Lung (tissue), 12 donors: ENCODE data around the gene SUPT3H. TPM values are rescaled to one million over a fixed set of nuclear protein-coding genes. Genes with fewer than 3 reads are reported as not detected.

Experiments
- ATAC-seq: fragments of 200-7000 bp; cut with Tn5 transposase; one replicate; pipeline ENCODE4 v1.9.1; 2020; ENCODE audit warnings: moderate number of reproducible peaks; ENCODE audit not compliant: insufficient read depth, low FRiP score
- DNase-seq, 3 donors: peaks; one replicate each; pipeline ENCODE4 v3.0.0-alpha.2; 2013 to 2017
- H3K27ac ChIP-seq, 2 donors: one replicate each; pipeline ENCODE4 v1.5.1; 2013; ENCODE audit warnings: mild to moderate bottlenecking in 2 of 2, moderate library complexity in 2 of 2, control low read depth in 1 of 2, inconsistent platforms in 1 of 2, low read depth in 1 of 2, low read length in 1 of 2
- H3K27me3 ChIP-seq, 3 donors: one replicate each; pipeline ENCODE4 v1.5.1; 2013; ENCODE audit warnings: low read length in 2 of 3; ENCODE audit not compliant: control insufficient read depth in 3 of 3, insufficient read depth in 3 of 3
- H3K36me3 ChIP-seq, 4 donors: one replicate each; pipeline ENCODE4 v1.5.1; 2013; ENCODE audit warnings: low read length in 4 of 4, mild to moderate bottlenecking in 1 of 4, moderate library complexity in 1 of 4; ENCODE audit not compliant: control insufficient read depth in 4 of 4, insufficient read depth in 4 of 4
- H3K4me1 ChIP-seq, 5 donors: one replicate each; pipeline ENCODE4 v1.5.1; 2013; ENCODE audit warnings: low read length in 5 of 5, mild to moderate bottlenecking in 2 of 5, moderate library complexity in 1 of 5; ENCODE audit not compliant: control insufficient read depth in 5 of 5, insufficient read depth in 5 of 5
- H3K4me3 ChIP-seq: one replicate; pipeline ENCODE4 v1.5.1; 2013; ENCODE audit warnings: mild to moderate bottlenecking, control low read depth, moderate library complexity
- H3K9ac ChIP-seq, 2 donors: one replicate each; pipeline ENCODE4 v1.5.1; 2013; ENCODE audit warnings: low read length in 2 of 2, control low read depth in 1 of 2; ENCODE audit not compliant: insufficient read depth in 1 of 2
- H3K9me3 ChIP-seq, 4 donors: one replicate each; pipeline ENCODE4 v1.5.1; 2013; ENCODE audit warnings: low read length in 3 of 4, mild to moderate bottlenecking in 1 of 4, moderate library complexity in 1 of 4; ENCODE audit not compliant: control insufficient read depth in 4 of 4, insufficient read depth in 3 of 4
- WGBS, 2 donors: extraction: QIAGEN DNeasy Blood & Tissue Kit; methylation state at CpG; one replicate each; pipeline ENCODE4 v1.1.7; 2013; 5-methylcytosine and 5-hydroxymethylcytosine counted together
- polyA plus RNA-seq, 2 donors: library from polyadenylated mRNA; stranded (reverse); fragments of 200-250 nt; gene quantifications; one replicate each; pipeline ENCODE4 v1.2.1, GENCODE V29; 2013
- total RNA-seq, 2 donors: library from RNA; depleted of rRNA in 1 of 2; stranded (reverse); fragments of >200 nt in 1 of 2; gene quantifications; one replicate each; pipeline ENCODE4 v1.2.1, GENCODE V29; 2014 to 2021
- TF ChIP-seq, protein P1 (sequence below): IDR thresholded peaks from 2 replicates; pipeline ENCODE4 v1.5.1; 2012; ENCODE audit warnings: mild to moderate bottlenecking; ENCODE audit errors: control extremely low read depth, extremely low read depth
- donor health status: control.
- donor health status: control.
- donor health status: Bipolar disorder and iron deficiency.
- donor health status: healthy.
- donor health status: DM: yes; HTN: yes; CAD: no.

The SUPT3H gene
- total and polyA plus RNA-seq, 4 donors, result 5.2 to 17.4 (median 8.2) TPM

DNA sequence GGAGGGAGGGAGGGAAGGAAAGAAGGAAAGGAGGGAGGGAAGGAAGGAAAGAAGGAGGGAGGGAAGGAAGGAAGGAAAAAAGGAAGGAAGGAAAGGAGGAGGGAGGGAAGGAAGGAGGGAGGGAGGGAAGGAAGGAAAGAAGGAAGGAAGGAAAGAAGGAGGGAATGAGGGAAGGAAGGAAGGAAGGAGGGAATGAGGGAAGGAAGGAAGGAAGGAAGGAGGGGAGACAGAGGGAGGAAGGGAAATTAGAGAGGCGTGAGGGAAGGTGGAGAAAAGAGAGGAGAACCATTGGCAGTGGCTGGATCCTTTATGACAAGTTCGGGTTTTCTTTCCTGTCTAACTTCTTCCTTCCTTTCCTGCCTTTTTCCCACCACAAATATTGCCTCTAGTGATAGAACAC, 22.3 kb upstream of the SUPT3H start:
- WGBS, 2 donors, result 78 to 82% methylated on average over 2 of the region's 2 CpGs

DNA sequence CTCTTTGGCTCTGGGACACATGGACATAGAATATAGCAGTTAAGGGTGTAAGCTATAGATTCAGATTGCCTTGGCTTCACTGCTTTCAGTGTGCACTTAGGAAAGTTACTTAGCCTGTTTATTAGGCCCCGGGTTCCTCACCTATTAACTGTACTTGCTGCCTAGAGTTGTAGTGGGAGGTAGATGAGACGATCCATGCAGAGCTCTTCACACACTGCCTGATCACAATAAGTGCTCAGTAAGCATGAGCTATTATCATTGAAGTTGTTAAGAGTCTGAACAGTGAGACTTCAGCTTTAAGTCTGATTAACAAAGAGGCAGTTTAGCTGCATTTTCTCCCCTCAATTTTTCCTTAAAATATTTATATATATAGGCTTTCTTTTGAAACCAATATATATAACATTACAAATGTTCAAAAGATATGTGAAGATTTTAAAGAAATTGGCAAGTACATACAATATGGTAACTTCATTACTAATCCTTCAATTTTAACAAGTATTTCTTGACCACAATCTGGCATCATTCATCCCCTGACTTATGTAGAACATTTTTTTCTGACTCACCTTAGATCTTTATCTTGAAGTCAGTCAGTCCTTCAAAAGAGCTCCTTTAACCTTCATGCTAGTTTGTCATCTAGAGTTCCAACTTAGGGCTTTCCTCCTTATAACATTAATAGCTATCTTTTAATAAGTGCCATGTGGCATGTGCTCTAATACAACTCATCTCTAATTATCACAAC, 20.5 kb upstream of the SUPT3H start:
- Histone ChIP-seq H3K36me3 (no peaks in the 10 kb centered on the region), H3K27me3 (peaks cover 0 to 7% (median 0%) of the 10 kb centered on the region in 3 donors), H3K4me3 (no peak overlapping the region), H3K9ac (no peak overlapping the region), H3K9me3 (no peaks in the 10 kb centered on the region), H3K27ac (no peak overlapping the region), H3K4me1 (no peaks in the 10 kb centered on the region)
- ATAC-seq (no peak), DNase-seq (no peak)
- TF ChIP-seq, protein P1, sequence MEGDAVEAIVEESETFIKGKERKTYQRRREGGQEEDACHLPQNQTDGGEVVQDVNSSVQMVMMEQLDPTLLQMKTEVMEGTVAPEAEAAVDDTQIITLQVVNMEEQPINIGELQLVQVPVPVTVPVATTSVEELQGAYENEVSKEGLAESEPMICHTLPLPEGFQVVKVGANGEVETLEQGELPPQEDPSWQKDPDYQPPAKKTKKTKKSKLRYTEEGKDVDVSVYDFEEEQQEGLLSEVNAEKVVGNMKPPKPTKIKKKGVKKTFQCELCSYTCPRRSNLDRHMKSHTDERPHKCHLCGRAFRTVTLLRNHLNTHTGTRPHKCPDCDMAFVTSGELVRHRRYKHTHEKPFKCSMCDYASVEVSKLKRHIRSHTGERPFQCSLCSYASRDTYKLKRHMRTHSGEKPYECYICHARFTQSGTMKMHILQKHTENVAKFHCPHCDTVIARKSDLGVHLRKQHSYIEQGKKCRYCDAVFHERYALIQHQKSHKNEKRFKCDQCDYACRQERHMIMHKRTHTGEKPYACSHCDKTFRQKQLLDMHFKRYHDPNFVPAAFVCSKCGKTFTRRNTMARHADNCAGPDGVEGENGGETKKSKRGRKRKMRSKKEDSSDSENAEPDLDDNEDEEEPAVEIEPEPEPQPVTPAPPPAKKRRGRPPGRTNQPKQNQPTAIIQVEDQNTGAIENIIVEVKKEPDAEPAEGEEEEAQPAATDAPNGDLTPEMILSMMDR, result no peak
- 84 to 96% methylated on average over 2 of the region's 2 CpGs for WGBS, 2 donors

More for the DNA sequence above, 22.3 kb upstream of the SUPT3H start:
- H3K4me1 ChIP-seq, result no peaks in the 10 kb centered on the region
- no peak overlapping the region for H3K4me3 ChIP-seq
- no peak overlapping the region for H3K9ac ChIP-seq
- H3K27me3 ChIP-seq, result peaks cover 0 to 7% (median 0%) of the 10 kb centered on the region in 3 donors
- H3K27ac ChIP-seq, result no peak overlapping the region
- H3K36me3 ChIP-seq, result no peaks in the 10 kb centered on the region
- ATAC-seq (no peak), DNase-seq (no peak)
- H3K9me3 ChIP-seq, result no peaks in the 10 kb centered on the region
- TF ChIP-seq, protein P1, result no peak

DNA sequence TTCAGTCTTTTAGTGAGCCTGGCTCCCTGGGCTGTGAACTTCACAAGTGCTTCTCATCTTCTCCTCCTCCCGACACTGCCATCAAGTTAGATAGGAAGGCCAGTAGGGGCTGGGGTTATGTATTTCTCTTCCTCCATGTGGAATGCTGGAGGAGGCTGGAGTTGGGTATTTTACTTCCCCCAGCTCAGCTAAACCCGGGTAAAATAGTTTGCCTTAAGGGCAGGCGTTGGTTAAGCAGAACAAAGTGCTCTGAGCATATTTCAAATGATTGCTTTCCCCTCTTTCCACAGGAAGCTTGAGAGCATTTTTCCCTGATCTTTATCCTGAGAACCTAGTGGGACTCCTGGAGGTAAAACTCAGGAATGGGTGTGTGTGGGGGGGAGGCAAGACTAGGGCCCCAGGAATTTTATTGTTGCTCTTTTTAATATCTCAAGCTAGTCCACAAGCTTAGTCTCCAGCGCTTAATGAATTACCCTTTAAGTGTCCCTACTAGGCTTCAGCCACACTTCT, 16.9 kb upstream of the SUPT3H start:
- Histone ChIP-seq H3K36me3 (no peaks in the 10 kb centered on the region), H3K27ac (no peak overlapping the region), H3K4me3 (no peak overlapping the region), H3K9me3 (peaks cover 0 to 3% (median 0%) of the 10 kb centered on the region in 4 donors), H3K27me3 (peaks cover 0 to 2% (median 0%) of the 10 kb centered on the region in 3 donors), H3K4me1 (no peaks in the 10 kb centered on the region), H3K9ac (no peak overlapping the region)
- TF ChIP-seq, protein P1, result no peak
- DNase-seq (no peak), ATAC-seq (no peak)
- 81 to 86% methylated on average over 4 of the region's 4 CpGs for WGBS, 2 donors
